ENCODE results near the gene SALL1. TPM values are rescaled to one million over a fixed set of nuclear protein-coding genes. Genes with fewer than 3 reads are reported as not detected.

Gene SALL1
- total and polyA plus RNA-seq, 2 experiments from 2014 or later = 9.4 to 22.7 TPM

GRCh38 chr16:51156807-51157200 is 5.7 kb upstream of the SALL1 start:
- H3K4me2 ChIP-seq = peak overlapping the region; percentile 85
- ATAC-seq (no peak), DNase-seq (ENCODE audit: low spot score) (no peak)
- Mint-ChIP-seq H3K36me3 (ENCODE audit: low read depth) (peaks cover 5% of the 10 kb centered on the region; the same call in 2 of the 3 replicates), H3K27ac (no peak overlapping the region), H3K9me3 (peaks cover 5% of the 10 kb centered on the region; the same call in 2 of the 3 replicates), H3K27me3 (ENCODE audit: insufficient read depth, low read depth, poor library complexity) (peaks cover 48% of the 10 kb centered on the region), H3K4me3 (peak overlapping the region; percentile 85; the same call in 2 of the 3 replicates), H3K4me1 (peaks cover 44% of the 10 kb centered on the region)
- no peaks in the 10 kb centered on the region for H3K9me2 ChIP-seq (ENCODE audit: insufficient read depth)
- H4K20me1 ChIP-seq (replicated peaks; ENCODE audit: insufficient read depth) = no peaks in the 10 kb centered on the region
- H3K4me1 ChIP-seq (ENCODE audit: insufficient read depth) = peaks cover 27% of the 10 kb centered on the region
- no peaks in the 10 kb centered on the region; the same call in 1 of the 2 replicates for H3F3A ChIP-seq (replicated peaks; ENCODE audit: low read depth)
- no peaks in the 10 kb centered on the region; the same call in 1 of the 2 replicates for H3K79me2 ChIP-seq (replicated peaks; ENCODE audit: insufficient read depth)
- H2AFZ ChIP-seq = no peak overlapping the region
- no peaks in the 10 kb centered on the region for H3K36me3 ChIP-seq (ENCODE audit: insufficient read depth)
- TF ChIP-seq ZNF114 (CRISPR knock-in tag; IDR thresholded peaks at IDR 0.05) (no peak), JUNB (IDR thresholded peaks at IDR 0.05; ENCODE audit: unreplicated experiment) (no peak), EZH2 (IDR thresholded peaks at IDR 0.05; ENCODE audit: low read depth, unreplicated experiment) (no peak), STAT1 (IDR thresholded peaks at IDR 0.05; ENCODE audit: unreplicated experiment) (no peak), ZNF462 (CRISPR knock-in tag; IDR thresholded peaks at IDR 0.05) (no peak), CREB1 (CRISPR knock-in tag; IDR thresholded peaks at IDR 0.05; ENCODE audit: low read depth) (no peak), POLR2AphosphoS5 (IDR thresholded peaks at IDR 0.05; ENCODE audit: low read depth) (no peak), REST (IDR thresholded peaks at IDR 0.05; ENCODE audit: unreplicated experiment) (no peak), ZNF331 (CRISPR knock-in tag; IDR thresholded peaks at IDR 0.05; ENCODE audit: low read depth) (no peak), NANOG (IDR thresholded peaks at IDR 0.05; ENCODE audit: borderline replicate concordance) (no peak), EZH2phosphoT487 (IDR thresholded peaks at IDR 0.05; ENCODE audit: unreplicated experiment) (no peak)
- TF ChIP-seq, protein P1, sequence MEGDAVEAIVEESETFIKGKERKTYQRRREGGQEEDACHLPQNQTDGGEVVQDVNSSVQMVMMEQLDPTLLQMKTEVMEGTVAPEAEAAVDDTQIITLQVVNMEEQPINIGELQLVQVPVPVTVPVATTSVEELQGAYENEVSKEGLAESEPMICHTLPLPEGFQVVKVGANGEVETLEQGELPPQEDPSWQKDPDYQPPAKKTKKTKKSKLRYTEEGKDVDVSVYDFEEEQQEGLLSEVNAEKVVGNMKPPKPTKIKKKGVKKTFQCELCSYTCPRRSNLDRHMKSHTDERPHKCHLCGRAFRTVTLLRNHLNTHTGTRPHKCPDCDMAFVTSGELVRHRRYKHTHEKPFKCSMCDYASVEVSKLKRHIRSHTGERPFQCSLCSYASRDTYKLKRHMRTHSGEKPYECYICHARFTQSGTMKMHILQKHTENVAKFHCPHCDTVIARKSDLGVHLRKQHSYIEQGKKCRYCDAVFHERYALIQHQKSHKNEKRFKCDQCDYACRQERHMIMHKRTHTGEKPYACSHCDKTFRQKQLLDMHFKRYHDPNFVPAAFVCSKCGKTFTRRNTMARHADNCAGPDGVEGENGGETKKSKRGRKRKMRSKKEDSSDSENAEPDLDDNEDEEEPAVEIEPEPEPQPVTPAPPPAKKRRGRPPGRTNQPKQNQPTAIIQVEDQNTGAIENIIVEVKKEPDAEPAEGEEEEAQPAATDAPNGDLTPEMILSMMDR (conservative IDR thresholded peaks at IDR 0.05; ENCODE audit: low read depth in 2 of 2) = no peak
- TF ChIP-seq, protein P2, sequence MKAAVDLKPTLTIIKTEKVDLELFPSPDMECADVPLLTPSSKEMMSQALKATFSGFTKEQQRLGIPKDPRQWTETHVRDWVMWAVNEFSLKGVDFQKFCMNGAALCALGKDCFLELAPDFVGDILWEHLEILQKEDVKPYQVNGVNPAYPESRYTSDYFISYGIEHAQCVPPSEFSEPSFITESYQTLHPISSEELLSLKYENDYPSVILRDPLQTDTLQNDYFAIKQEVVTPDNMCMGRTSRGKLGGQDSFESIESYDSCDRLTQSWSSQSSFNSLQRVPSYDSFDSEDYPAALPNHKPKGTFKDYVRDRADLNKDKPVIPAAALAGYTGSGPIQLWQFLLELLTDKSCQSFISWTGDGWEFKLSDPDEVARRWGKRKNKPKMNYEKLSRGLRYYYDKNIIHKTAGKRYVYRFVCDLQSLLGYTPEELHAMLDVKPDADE (IDR thresholded peaks at IDR 0.05) = no peak
- peak overlapping the region; percentile 94 for H3K4me3 ChIP-seq
- H3K27ac ChIP-seq (ENCODE audit: low read depth) = no peak overlapping the region
- peaks cover 69% of the 10 kb centered on the region for H3K27me3 ChIP-seq (ENCODE audit: insufficient read depth)
